ENCODE measurements around the gene S100A14.

DNA sequence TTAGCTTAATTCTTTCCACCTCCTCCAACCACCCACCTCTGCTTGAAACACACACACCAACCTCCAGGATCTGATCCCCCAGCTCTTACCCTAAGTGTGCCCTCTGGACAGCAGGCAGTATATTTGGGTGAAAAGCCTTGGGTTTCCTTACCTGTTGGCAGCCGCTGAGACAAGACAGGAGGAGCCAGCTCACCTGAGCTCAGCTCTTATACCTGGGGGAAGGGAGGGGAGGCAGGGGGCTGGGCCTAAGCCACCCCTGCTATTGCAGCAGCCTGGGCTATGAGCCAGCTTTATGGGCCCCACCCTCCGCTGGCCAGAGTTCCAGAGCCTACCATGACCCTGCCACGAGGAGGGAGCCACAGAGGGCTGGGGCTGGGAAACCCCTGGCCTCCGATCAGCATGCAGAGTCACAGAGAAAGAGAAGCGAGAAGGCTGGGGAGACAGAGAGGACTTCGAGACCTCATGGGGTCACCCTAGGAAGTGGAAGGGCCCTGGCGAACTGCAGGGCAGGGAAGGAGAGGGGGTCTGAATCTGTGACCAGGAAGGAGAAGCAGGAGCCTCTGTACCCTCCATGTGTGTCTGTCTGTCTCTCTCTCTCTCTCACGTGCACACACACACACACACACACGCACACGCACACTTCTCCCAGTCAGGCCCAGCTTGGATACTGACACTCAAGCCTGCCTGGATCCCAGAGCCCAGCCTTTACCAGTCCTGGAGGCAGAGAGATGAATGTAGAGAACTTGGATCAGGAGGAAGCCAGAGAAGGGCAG is at the start of gene S100A14:
- no peak for TF ChIP-seq CTCF (conservative IDR thresholded peaks at IDR 0.05; ENCODE audit: low read length)
- TF ChIP-seq EZH2phosphoT487 (IDR thresholded peaks at IDR 0.05; ENCODE audit: borderline replicate concordance, low read depth, low read length), result no peak

All from OCI-LY7 (cell line).